CD4-positive, alpha-beta memory T cell (primary cell): Measurements from ENCODE around the gene RNF17. TPM values are rescaled to one million over a fixed set of nuclear protein-coding genes. Genes with fewer than 3 reads are reported as not detected.
"Not testable (repeated sequence)": the region's sequence is repeated elsewhere in the genome, so short reads cannot be mapped to it uniquely, and the experiment has no call there.

ENCODE experiments used
- CTCF ChIA-PET: fragments of 350-600 bp; sonication (Branson Sonifier 250); formaldehyde crosslinking; loops from one replicate; lab custom pipeline; 2021; ENCODE audit warnings: inconsistent platforms; ENCODE audit not compliant: partially characterized antibody; lab: Charles Lee
- POLR2A ChIA-PET: fragments of 350-600 bp; sonication (Branson Sonifier 250); formaldehyde crosslinking; loops from one replicate; lab custom pipeline; 2021; ENCODE audit not compliant: partially characterized antibody; lab: Charles Lee
- DNase-seq, 5 donors: peaks; one replicate each; pipeline versions ENCODE4 v3.0.0 to v3.0.0-alpha.2; 2020 to 2022; ENCODE audit warnings: mixed read lengths in 1 of 5
- H3K27ac ChIP-seq: one replicate; pipeline ENCODE4 v1.7.0; 2013; ENCODE audit warnings: low read depth, low read length
- H3K27me3 ChIP-seq: 2 replicates; pipeline ENCODE4 v1.7.0; 2013; ENCODE audit warnings: mild to moderate bottlenecking, low read length, moderate library complexity; ENCODE audit not compliant: insufficient read depth
- H3K36me3 ChIP-seq: 2 replicates; pipeline ENCODE4 v1.7.0; 2013; ENCODE audit warnings: mild to moderate bottlenecking, low read length, moderate library complexity; ENCODE audit not compliant: insufficient read depth
- H3K4me1 ChIP-seq: 2 replicates; pipeline ENCODE4 v1.7.0; 2013; ENCODE audit warnings: mild to moderate bottlenecking, low read length, moderate library complexity; ENCODE audit not compliant: insufficient read depth
- H3K4me3 ChIP-seq, 2 donors: one replicate each; pipeline ENCODE4 v1.7.0; 2013; ENCODE audit warnings: low read length in 2 of 2, mild to moderate bottlenecking in 1 of 2
- H3K9me3 ChIP-seq, 2 donors: one replicate each; pipeline ENCODE4 v1.7.0; 2013; ENCODE audit warnings: low read length in 2 of 2, control low read depth in 1 of 2; ENCODE audit not compliant: control insufficient read depth in 1 of 2
- H3K27ac Mint-ChIP-seq, 7 donors: one replicate each; pipeline ENCODE4 v1.8.0; 2020 to 2021; ENCODE audit warnings: mixed read lengths in 7 of 7, mild to moderate bottlenecking in 6 of 7, inconsistent platforms in 3 of 7, moderate library complexity in 3 of 7
- H3K27me3 Mint-ChIP-seq, 2 donors: one replicate each; pipeline ENCODE4 v1.8.0; 2020 to 2021; ENCODE audit warnings: mixed read lengths in 2 of 2
- H3K36me3 Mint-ChIP-seq, 2 donors: one replicate each; pipeline ENCODE4 v1.8.0; 2020 to 2021; ENCODE audit warnings: mixed read lengths in 2 of 2, inconsistent platforms in 1 of 2, mild to moderate bottlenecking in 1 of 2
- H3K4me1 Mint-ChIP-seq, 4 donors: one replicate each; pipeline ENCODE4 v1.8.0; 2020 to 2021; ENCODE audit warnings: mixed read lengths in 4 of 4, mild to moderate bottlenecking in 1 of 4
- H3K4me3 Mint-ChIP-seq, 8 donors: one replicate each; pipeline ENCODE4 v1.8.0; 2020 to 2021; ENCODE audit warnings: mixed read lengths in 8 of 8, mild to moderate bottlenecking in 7 of 8, moderate library complexity in 6 of 8, inconsistent platforms in 3 of 8
- H3K9me3 Mint-ChIP-seq, 8 donors: one replicate each; pipeline ENCODE4 v1.8.0; 2020 to 2021; ENCODE audit warnings: mixed read lengths in 8 of 8, mild to moderate bottlenecking in 5 of 8, inconsistent platforms in 3 of 8, moderate library complexity in 1 of 8
- intact Hi-C: fragments of 100-400 bp; cut with micrococcal nuclease; formaldehyde crosslinking; loops from one replicate; pipeline ENCODE4 v1.15.1; 2023
- polyA plus RNA-seq, 2 donors: library from polyadenylated mRNA; unstranded; fragments of 300-500 nt; fragmentation: Illumina TruSeq; gene quantifications; one replicate each; pipeline ENCODE4 v1.2.3, GENCODE V29; 2021
- total RNA-seq, 2 experiments: library from RNA; stranded (reverse); gene quantifications; one replicate each; pipeline ENCODE4 v1.2.3, GENCODE V29; 2021

RNF17 gene
- total and polyA plus RNA-seq, 4 experiments from 2014 or later: 0.84 TPM; not detected in 3

GRCh38 chr13:24724714-24725113, 39.3 kb upstream of the RNF17 start:
- Mint-ChIP-seq H3K9me3 (no peaks in the 10 kb centered on the region), H3K27ac (no peak overlapping the region), H3K27me3 (peaks cover 2 to 4% of the 10 kb centered on the region in 2 donors), H3K36me3 (no peaks in the 10 kb centered on the region), H3K4me3 (no peak overlapping the region), H3K4me1 (no peaks in the 10 kb centered on the region)
- no peaks in the 10 kb centered on the region for H3K36me3 ChIP-seq
- no peak overlapping the region for H3K4me3 ChIP-seq
- ChIA-PET POLR2A (no interaction called here), CTCF (interaction anchor here (0.8 to 4.0 kb wide), 5 partner anchors 11 to 145 kb away, joined by 3 to 34 read pairs (median 4); no protein-coding TSS in a partner anchor)
- H3K4me1 ChIP-seq: no peaks in the 10 kb centered on the region
- no peak overlapping the region for H3K27ac ChIP-seq
- no peaks in the 10 kb centered on the region for H3K27me3 ChIP-seq
- no peak for DNase-seq
- H3K9me3 ChIP-seq: no peaks in the 10 kb centered on the region
- intact Hi-C loops: loop anchor here (5.0 kb wide), 1 partner anchor 212 kb away; the partner anchor contains the start of gene PARP4

DNA sequence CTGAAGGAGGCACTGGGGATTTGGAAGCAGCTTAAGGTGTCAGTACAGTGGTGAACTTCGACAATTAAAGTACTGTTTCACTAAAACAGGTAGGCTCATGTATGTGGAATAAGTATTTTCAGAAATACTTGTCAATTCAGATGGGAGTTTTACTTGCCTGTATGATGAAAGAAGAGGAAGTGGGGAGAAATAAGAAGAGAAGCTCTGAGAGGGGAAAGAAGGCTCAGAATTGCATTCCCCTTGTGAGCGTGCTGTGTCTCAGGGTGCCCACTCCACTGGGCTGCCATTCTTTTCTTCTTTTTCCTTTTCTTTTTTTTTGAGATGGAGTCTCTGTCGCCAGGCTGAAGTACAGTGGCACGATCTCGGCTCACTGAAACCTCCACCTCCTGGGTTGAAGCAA, 38.6 kb upstream of the RNF17 start:
- no peak for DNase-seq
- no peaks in the 10 kb centered on the region for H3K27me3 ChIP-seq
- H3K36me3 Mint-ChIP-seq: no peaks in the 10 kb centered on the region
- H3K4me3 ChIP-seq: no peak overlapping the region
- H3K4me1 ChIP-seq: no peaks in the 10 kb centered on the region
- no peak overlapping the region for H3K4me3 Mint-ChIP-seq
- H3K9me3 ChIP-seq: no peaks in the 10 kb centered on the region
- ChIA-PET CTCF (interaction anchor here (1.6 to 4.0 kb wide), 4 partner anchors 12 to 145 kb away, joined by 3 to 34 read pairs (median 14); no protein-coding TSS in a partner anchor), POLR2A (no interaction called here)
- H3K4me1 Mint-ChIP-seq: no peaks in the 10 kb centered on the region
- intact Hi-C loops: loop anchor here (5.0 kb wide), 1 partner anchor 213 kb away; the partner anchor contains the start of gene PARP4
- no peak overlapping the region for H3K27ac ChIP-seq
- no peaks in the 10 kb centered on the region for H3K9me3 Mint-ChIP-seq
- peaks cover 3% of the 10 kb centered on the region in 2 donors for H3K27me3 Mint-ChIP-seq
- no peak overlapping the region for H3K27ac Mint-ChIP-seq
- H3K36me3 ChIP-seq: no peaks in the 10 kb centered on the region

GRCh38 chr13:24727731-24728601, 36.0 kb upstream of the RNF17 start:
- H3K36me3 ChIP-seq: no peaks in the 10 kb centered on the region
- intact Hi-C loops: loop anchor here (1.0 to 5.0 kb wide), 5 partner anchors 34 to 216 kb away; partner anchors contain the start of gene PARP4
- no peak overlapping the region for H3K27ac ChIP-seq
- no peaks in the 10 kb centered on the region for H3K27me3 ChIP-seq
- H3K4me3 Mint-ChIP-seq: no peak overlapping the region
- ChIA-PET POLR2A (interaction anchor here (0.6 kb wide), 2 partner anchors 9 to 43 kb away, joined by 3 read pairs; no protein-coding TSS in a partner anchor), CTCF (interaction anchor here (0.7 to 4.0 kb wide), 28 partner anchors 8 to 165 kb away, joined by 3 to 43 read pairs (median 6); partner anchors contain the start of gene ATP12A)
- H3K27ac Mint-ChIP-seq: peak overlapping the region in 2 of 7 donors; percentile 3 to 21
- DNase-seq: peak; percentile 73 to 80 (median 77)
- H3K9me3 ChIP-seq: no peaks in the 10 kb centered on the region
- no peaks in the 10 kb centered on the region for H3K36me3 Mint-ChIP-seq
- peaks cover 7% of the 10 kb centered on the region in 2 donors for H3K27me3 Mint-ChIP-seq
- H3K9me3 Mint-ChIP-seq: peaks cover 0 to 14% (median 3%) of the 10 kb centered on the region in 8 donors
- no peaks in the 10 kb centered on the region for H3K4me1 Mint-ChIP-seq
- H3K4me3 ChIP-seq: no peak overlapping the region
- no peaks in the 10 kb centered on the region for H3K4me1 ChIP-seq

DNA sequence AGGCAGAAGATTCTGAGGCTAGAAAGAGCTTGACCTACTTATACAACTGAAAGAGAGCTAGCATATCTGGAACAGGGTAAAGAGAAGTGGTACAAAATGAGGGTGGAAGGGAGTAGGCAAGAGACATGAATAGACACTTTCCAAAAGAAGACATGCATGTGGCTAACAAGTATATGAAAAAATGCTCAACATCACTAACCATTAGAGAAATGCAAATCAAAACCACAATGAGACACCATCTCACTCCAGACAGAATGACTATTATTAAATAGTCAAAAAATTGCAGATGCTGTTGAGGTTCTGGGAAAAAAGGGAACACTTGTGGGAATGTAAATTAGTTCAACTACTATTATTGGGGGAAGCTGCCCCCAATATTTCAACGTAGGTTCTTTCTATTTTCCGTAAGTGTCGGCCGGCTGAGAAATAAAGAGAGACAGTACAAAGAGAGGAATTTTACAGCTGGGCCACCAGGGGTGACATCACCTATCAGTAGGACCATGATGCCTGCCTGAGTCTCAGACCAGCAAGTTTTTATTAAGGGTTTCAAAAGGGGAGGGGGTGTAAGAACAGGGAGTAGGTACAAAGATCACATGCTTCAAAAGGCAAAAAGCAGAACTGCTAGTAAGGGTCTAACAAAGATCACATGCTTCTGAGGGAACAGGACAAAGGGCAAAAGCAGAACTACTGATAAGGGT, 32.9 kb upstream of the RNF17 start:
- H3K9me3 ChIP-seq, H3K27ac Mint-ChIP-seq, POLR2A ChIA-PET, H3K36me3 ChIP-seq, H3K27me3 Mint-ChIP-seq, intact Hi-C loops, H3K4me3 ChIP-seq, H3K36me3 Mint-ChIP-seq, CTCF ChIA-PET, DNase-seq, H3K27me3 ChIP-seq, H3K4me1 ChIP-seq, H3K27ac ChIP-seq, H3K4me3 Mint-ChIP-seq, H3K4me1 Mint-ChIP-seq: not testable (repeated sequence)
- peaks cover 0 to 14% (median 3%) of the 10 kb centered on the region in 8 donors for H3K9me3 Mint-ChIP-seq

DNA sequence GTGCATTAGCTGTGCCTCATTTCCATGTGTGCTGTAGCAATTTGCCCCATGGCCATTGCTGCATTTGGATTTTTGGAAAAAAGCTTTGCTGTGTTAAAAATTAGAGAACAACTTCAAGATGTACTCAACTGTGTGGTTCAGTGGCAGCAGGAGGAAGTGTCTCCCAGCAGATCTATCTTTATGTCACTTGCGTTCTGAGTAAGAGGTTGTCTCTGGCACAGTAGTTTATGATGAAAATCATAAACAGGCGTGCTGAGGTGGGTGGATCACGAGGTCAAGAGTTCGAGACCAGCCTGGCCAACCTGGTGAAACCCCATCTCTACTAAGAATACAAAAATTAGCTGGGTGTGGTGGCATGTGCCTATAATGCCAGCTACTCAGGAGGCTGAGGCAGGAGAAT, 29.0 kb upstream of the RNF17 start:
- H3K27me3 Mint-ChIP-seq: peaks cover 4% of the 10 kb centered on the region in 2 donors
- Histone ChIP-seq H3K4me1 (no peaks in the 10 kb centered on the region), H3K36me3 (no peaks in the 10 kb centered on the region), H3K9me3 (no peaks in the 10 kb centered on the region), H3K27ac (no peak overlapping the region), H3K4me3 (no peak overlapping the region), H3K27me3 (no peaks in the 10 kb centered on the region)
- intact Hi-C loops: no loop called here
- no peak overlapping the region for H3K4me3 Mint-ChIP-seq
- H3K4me1 Mint-ChIP-seq: no peaks in the 10 kb centered on the region
- H3K36me3 Mint-ChIP-seq: no peaks in the 10 kb centered on the region
- ChIA-PET CTCF (interaction anchor here (3.7 kb wide), 1 partner anchor 129 kb away, joined by 12 read pairs; no protein-coding TSS in a partner anchor), POLR2A (no interaction called here)
- DNase-seq: no peak
- H3K9me3 Mint-ChIP-seq: peaks cover 0 to 14% (median 3%) of the 10 kb centered on the region in 8 donors
- H3K27ac Mint-ChIP-seq: no peak overlapping the region

- no peaks in the 10 kb centered on the region for H3K9me3 ChIP-seq
- ChIA-PET CTCF (interaction anchor here (1.4 kb wide), 1 partner anchor 10 kb away, joined by 3 read pairs; no protein-coding TSS in a partner anchor), POLR2A (interaction anchor here (0.5 kb wide), 1 partner anchor 9 kb away, joined by 3 read pairs; no protein-coding TSS in a partner anchor)
- H3K4me3 Mint-ChIP-seq: no peak overlapping the region
- intact Hi-C loops: no loop called here
- no peak for DNase-seq
- no peaks in the 10 kb centered on the region for H3K27me3 ChIP-seq
- H3K36me3 Mint-ChIP-seq: no peaks in the 10 kb centered on the region
- H3K9me3 Mint-ChIP-seq: peaks cover 0 to 2% (median 0%) of the 10 kb centered on the region in 8 donors
- no peaks in the 10 kb centered on the region for H3K27me3 Mint-ChIP-seq
- H3K4me3 ChIP-seq: no peak overlapping the region
- H3K27ac ChIP-seq: no peak overlapping the region
- H3K4me1 ChIP-seq: no peaks in the 10 kb centered on the region
- H3K4me1 Mint-ChIP-seq: no peaks in the 10 kb centered on the region
- no peak overlapping the region for H3K27ac Mint-ChIP-seq
- H3K36me3 ChIP-seq: no peaks in the 10 kb centered on the region
Observed at GRCh38 chr13:24737042-24737441, 26.9 kb upstream of the RNF17 start.
